Stromal cell of bone marrow (primary cell): ENCODE results near the gene ERBB4.

ENCODE experiments used
- DNase-seq: peaks from one replicate; pipeline ENCODE4 v3.0.0-alpha.2; 2012; ENCODE audit warnings: low read depth

Gene ERBB4

DNA sequence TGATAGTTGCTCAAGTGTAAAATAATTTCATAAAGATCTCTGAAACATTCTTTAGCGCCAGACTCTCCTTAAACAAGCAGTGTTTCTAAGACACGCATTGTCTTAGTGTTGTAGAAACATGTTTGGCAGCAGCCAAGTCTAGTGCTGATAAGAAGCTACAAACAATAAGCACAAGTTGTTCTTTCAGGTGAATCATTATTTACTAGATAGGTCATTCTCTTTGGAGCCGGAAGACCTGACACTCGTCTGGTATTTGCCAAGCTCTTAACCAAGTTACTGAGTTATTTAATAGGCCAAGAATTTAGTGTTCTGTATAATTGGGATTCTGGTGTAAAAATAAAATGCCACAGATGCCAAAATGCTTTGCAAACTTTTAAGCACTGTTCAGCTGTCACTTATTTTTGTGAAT, 1130.1 kb downstream of the ERBB4 start:
- no peak for DNase-seq

GRCh38 chr2:211407076-211407475, 1131.5 kb downstream of the ERBB4 start:
- DNase-seq = no peak

DNA sequence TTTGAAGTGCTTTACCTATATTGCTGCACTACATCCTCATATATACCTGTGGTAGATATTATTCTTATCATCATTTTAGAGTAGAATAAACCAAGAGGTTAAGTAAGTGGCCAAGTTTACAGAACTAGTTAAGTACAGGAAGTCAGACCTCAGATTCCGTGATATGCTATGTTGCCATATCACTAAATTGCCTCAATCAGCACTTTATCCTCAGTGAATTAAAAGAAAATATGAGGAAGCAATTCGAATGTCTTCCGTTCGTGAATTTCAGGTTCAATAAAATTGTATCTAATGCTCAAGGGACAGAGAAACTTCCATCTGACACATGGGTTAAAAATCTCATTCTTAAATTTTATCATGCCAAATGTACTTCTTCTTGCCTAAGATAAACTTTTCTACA, 1133.6 kb downstream of the ERBB4 start:
- DNase-seq = no peak

GRCh38 chr2:211404098-211404497, 1134.5 kb downstream of the ERBB4 start:
- DNase-seq = no peak

DNA sequence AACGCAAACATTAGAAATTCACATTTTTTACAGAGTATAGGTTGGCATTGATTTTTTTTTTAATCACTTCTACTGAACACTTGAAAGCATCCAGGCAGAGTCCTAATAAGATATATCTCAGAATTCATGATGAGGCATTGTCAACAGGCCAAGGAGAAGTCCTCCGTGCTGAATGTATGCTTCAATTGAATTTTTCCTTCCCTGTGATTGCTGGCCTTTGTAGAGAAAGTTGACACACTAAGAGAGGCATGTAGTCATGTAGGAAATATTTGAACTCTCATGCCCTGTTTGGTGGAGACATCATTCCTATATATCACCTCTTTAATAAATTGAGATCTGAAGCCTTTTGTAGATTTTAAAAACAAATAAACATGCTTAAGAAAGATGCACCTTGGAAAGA, 1137.3 kb downstream of the ERBB4 start:
- no peak for DNase-seq

DNA sequence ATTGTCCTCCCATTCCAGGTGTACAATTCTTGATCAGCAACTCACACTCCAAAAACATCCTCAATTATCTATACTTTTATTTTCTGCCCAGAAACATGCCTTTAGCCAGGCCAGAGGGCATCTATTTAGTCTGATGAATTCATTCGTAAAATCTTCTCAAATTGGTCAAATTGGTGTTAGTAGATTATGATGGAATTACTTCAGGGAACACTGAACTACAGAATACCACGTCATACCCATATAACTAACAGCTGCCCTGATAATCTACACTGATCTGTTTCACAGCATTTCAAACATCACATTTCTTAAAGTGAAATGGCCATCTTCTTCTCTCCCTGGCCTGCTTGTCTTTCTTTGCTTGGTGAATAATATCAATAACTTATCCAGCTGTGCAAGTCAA, 1140.8 kb downstream of the ERBB4 start:
- DNase-seq = no peak

GRCh38 chr2:211396815-211397214, 1141.8 kb downstream of the ERBB4 start:
- no peak for DNase-seq

DNA sequence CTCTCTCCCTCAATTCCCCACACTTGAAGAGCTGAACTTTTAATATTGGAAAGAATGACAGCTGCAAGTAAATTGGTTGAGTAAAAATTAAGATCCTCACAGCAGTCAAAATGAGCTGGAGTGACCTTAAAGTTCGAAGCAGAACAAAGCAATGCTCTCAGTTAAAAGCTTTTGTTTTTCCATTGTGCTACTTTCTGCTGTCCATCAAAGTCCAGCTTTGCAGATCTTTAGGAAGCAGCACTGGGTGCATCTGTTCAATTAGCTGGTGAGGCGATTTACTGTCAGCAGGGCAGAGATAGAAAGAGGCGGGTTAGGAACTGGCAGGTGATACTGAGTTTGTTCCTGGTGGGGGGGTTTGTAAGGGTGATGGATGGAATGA, 1147.4 kb downstream of the ERBB4 start:
- DNase-seq = no peak

- DNase-seq = no peak
Measured at GRCh38 chr2:211390536-211391188, 1147.9 kb downstream of the ERBB4 start.

GRCh38 chr2:211387734-211388133, 1150.9 kb downstream of the ERBB4 start:
- no peak for DNase-seq

DNA sequence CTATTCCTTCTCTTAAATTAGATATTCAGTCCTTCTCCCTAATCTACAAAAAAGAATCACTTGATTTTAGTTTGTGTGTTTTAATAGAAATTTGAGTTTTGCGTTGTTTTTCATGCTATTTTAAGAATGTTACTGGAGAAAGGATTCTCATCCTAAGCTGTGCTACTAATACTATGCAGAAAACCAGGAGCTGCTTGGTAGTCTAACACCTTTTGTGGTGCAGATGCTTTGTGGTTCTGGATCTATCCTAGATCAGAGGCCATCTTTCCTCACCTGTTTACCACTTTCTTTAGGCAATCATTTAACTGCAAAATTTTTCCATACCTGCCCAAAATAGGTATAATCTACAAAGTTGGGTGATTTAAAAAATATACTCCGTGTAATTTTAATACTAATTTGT, 1158.6 kb downstream of the ERBB4 start:
- no peak for DNase-seq

DNA sequence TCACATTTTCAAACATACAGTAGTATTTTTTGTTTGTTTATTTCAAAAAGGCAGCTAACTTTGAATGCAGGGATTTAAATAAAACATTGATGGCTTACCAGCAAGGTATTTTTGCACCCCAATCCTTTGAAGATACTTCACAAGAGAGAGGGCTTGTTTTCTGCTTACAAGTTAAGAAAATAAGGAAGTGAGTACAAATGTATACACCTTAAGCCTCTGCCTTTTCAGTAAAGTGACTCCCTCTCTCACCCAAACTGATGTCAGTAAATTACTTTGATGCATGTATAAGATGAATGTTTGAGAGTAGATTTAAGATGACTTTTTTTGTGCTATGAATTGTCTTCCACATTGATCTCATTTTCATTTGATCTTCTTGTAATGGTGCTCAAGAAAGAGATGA, 1162.2 kb downstream of the ERBB4 start:
- DNase-seq = no peak

DNA sequence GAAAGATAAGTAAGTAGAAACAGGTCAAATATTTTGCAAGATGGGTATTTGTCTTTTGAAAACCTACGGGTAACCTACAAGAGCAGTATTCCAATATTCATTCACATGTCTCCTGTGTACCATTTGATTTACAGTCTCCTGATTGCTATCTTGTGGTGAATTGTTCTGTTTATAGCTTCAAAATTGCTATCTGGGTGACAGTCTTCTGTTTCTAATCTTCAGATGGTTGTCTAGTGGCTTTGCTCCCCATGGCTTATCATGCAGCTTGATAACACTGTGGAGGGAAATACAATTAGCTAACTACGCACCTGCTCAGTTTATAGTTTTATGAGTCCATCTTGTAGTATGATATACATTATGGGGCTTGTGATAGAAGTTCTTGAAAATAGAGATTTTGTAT, 1165.4 kb downstream of the ERBB4 start:
- DNase-seq = no peak

- no peak for DNase-seq
Measured at GRCh38 chr2:211371465-211371864, 1167.1 kb downstream of the ERBB4 start.

DNA sequence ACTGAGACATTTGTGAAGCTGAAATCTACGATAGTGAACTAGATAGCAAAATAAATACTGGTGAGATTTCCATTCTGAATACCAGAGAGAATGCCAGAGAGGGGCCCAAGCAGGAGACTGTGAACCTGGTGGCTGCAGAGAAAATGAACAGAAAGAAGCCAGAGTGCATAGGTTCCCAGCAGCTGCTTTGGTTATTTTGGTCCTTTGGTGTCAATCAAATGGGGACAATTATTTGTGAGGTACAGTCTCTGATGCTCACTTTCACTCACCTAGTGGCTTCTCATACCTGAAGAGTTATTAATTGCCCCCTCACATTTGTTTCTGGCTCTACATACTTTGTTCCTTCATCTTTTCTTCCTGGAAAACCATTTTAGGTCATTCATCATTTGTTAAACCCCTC, 1170.1 kb downstream of the ERBB4 start:
- no peak for DNase-seq

GRCh38 chr2:211367711-211368110, 1170.9 kb downstream of the ERBB4 start:
- DNase-seq = peak; percentile 2

GRCh38 chr2:211367293-211367692, 1171.3 kb downstream of the ERBB4 start:
- no peak for DNase-seq

DNA sequence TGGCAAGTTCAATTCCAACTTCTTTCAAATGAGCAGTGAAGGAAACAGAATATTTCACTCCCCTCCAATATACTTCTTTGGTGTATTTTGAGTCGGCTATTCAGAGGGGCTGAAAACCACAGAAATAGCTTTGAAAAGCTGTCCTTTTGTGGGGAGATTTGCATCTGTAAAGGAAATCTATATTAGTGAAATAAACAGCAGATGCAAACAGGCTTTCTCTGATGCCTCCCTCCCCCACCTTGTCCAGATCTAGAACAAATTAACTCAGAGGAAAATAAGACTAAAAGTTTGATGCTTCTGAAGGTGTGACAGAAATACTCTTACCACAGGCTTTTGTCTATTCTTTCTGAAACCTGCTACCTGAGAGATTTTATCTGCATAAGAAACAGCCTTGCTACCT, 1173.7 kb downstream of the ERBB4 start:
- no peak for DNase-seq

- DNase-seq = no peak
Measured at GRCh38 chr2:211361383-211361782, 1177.2 kb downstream of the ERBB4 start.

DNA sequence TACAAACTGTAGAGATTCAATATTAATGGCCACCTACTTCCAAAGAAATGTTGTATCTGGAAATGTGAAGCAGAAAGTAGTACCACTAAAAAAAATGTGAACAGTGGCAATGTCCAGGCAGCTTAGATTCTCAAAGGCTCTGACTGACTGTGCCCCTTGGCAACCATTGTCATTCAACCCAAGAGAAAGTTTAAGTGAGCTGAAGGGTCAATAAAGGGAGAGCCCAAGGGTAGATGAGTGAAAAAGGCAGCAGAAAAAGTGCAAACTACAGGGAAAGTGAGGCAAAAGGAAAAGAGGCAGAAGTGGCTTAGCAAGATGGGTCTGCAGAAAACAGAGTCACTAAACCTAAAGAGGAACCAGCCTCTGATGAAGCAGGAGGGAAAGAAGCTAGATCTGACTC, 1179.3 kb downstream of the ERBB4 start:
- no peak for DNase-seq

DNA sequence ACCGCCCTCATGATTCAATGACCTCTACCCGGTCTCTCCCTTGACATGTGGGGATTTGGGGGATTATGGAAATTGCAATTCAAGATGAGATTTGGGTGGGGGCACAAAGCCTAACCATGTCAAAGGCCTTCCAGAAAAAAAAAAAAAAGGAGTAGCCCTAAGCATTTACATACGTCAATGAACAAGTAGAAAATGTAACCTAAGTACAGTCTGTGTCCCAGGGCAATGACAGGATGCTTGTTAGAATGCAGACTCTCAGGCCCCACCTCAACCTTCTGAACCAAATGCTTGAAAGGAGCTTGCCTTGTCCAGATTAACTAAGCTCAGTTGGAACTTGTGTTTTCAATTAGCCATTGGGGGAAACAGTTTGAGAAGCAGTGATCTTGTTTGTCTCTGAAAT, 1180.1 kb downstream of the ERBB4 start:
- no peak for DNase-seq

DNA sequence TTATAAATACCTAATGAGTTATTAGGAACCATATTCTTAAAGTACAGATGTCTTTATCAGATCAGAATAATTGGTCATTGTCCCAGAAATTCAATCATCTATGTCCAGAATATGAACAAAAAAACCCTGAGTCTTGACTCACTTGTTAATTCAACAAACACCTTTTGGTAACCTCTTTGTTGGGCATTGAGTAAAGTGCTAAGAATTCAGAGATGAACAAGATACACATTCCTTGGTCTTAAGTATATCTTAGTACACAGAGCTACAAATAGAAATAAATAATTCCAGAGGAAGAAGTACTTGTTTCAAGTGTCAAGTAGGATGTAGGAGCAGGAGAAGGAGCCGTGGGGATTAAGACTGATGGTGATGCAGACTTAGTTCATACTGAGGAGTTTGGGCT, 1184.1 kb downstream of the ERBB4 start:
- no peak for DNase-seq

DNA sequence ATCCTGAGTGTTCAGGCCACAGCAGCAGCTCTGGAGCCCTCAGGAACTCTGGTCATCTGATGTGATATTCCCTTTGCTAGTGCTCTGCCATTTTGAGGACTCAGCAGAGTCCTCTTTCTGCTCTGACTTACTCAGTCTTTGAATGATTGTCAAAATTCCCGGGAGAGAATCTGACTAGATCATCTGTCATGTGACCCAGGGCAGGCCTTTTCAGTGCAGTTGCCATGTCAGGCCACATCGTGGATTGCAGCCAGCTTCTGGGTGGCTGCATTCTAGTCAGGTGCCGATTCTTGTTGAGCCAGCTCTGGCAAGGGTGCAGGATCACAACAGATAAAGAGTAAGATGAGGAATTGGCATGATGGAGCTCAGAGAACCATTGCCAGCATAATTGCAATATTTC, 1186.6 kb downstream of the ERBB4 start:
- DNase-seq = no peak

DNA sequence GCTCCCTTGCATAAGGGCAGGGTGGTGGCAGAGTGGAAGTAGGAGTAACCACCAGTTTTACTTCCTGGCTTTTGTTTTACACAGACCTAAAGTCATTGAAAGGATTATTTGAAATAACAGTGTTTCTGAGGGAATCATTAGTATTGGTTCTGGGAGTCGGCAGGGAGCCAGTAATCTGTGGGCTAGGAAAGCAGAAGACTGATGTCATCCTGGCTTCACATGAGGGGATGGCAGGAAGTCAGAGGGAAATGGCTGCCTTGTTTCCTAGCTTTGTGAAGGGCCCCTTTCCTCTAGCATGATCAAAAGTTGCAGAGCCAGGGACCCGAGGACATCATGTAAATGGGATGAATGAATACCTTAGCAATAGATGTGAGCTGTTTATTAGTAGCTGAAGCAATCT, 1189.6 kb downstream of the ERBB4 start:
- no peak for DNase-seq

DNA sequence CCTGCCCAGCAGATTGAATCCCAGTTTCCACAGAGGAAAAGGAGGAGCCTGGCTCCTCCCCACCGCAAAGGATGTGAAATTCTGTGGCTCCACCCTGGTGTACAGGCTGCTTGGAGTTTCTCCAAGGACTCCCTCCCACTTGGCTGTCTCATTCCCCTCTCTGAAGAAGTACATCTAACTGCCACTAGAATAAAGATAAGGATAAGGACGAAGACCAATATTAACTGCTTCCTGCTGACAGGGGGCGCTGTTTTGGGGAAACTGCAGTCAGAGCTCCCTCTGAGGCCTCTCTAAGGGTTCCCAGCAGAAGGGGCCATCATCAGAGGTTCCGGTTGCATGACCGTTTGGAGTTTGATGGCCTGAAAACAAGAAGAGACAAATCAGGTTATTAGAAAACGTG, 1191.3 kb downstream of the ERBB4 start:
- no peak for DNase-seq
